SU-DHL-6 (cell line): ENCODE data around the gene SRGAP1.

ENCODE experiments used
- CTCF ChIP-seq: fragments of 200-600 bp; sonication (generic); IDR thresholded peaks from one replicate; pipeline ENCODE4 v1.5.1; 2017; ENCODE audit warnings: antibody characterized with exemption, mild to moderate bottlenecking, low read length, moderate library complexity; ENCODE audit not compliant: insufficient read depth, poor library complexity, severe bottlenecking
- EZH2phosphoT487 ChIP-seq: fragments of 200-600 bp; sonication (generic), shearing (Covaris generic); conservative IDR thresholded peaks from 2 replicates; pipeline ENCODE4 v1.6.1; 2018; ENCODE audit warnings: mild to moderate bottlenecking, antibody characterized with exemption, low read length, moderate library complexity, mixed read lengths

- no peak for TF ChIP-seq CTCF
- TF ChIP-seq EZH2phosphoT487: no peak
Measured at GRCh38 chr12:64019101-64019500, 174.6 kb downstream of the SRGAP1 start.
